ENCODE results near the gene CABCOCO1. TPM values are rescaled to one million over a fixed set of nuclear protein-coding genes. Genes with fewer than 3 reads are reported as not detected.

Gene CABCOCO1, protein sequence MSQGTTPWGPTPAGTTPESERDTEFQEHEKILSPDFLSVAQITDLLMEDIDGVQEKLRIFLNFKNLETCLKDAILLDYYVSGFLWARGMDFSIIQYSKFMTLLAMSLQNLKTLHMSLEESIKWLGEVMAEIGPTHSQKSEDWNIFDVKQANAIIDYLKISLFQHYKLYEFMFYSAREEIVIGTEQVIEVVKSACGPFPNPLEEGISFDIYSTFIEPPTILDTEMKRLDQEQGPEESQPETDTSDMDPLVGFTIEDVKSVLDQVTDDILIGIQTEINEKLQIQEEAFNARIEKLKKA
- 0.28 TPM for total RNA-seq (ENCODE audit: unreplicated experiment)
- long read RNA-seq = 0 reads

GRCh38 chr10:61662794-61663259, at the start of gene CABCOCO1:
TSS of gene CABCOCO1 (plus strand) at chr10:61662929. CDS start at chr10:61662973, 44 bp downstream.
- Mint-ChIP-seq H3K4me1 (ENCODE audit: unreplicated experiment) (peaks cover 9% of the 10 kb centered on the region), H3K4me3 (ENCODE audit: unreplicated experiment) (peak within 1 kb of the TSS; percentile 86), H3K36me3 (ENCODE audit: low read depth, unreplicated experiment) (no peaks in the 10 kb centered on the region), H3K27me3 (ENCODE audit: unreplicated experiment) (no peaks in the 10 kb centered on the region), H3K9me3 (ENCODE audit: unreplicated experiment) (no peaks in the 10 kb centered on the region), H3K27ac (ENCODE audit: unreplicated experiment) (no peak within 1 kb of the TSS)
- DNase-seq (ENCODE audit: low spot score) = peak; percentile 70
- no peak for TF ChIP-seq CTCF (IDR thresholded peaks at IDR 0.05; ENCODE audit: unreplicated experiment)

GRCh38 chr10:61613665-61614064, 49.1 kb upstream of the CABCOCO1 start:
- DNase-seq (ENCODE audit: low spot score) = no peak
- TF ChIP-seq CTCF (IDR thresholded peaks at IDR 0.05; ENCODE audit: unreplicated experiment) = no peak
- H3K4me1 Mint-ChIP-seq (ENCODE audit: unreplicated experiment) = peaks cover 17% of the 10 kb centered on the region
- H3K4me3 Mint-ChIP-seq (ENCODE audit: unreplicated experiment) = no peak overlapping the region
- H3K9me3 Mint-ChIP-seq (ENCODE audit: unreplicated experiment) = no peaks in the 10 kb centered on the region
- H3K36me3 Mint-ChIP-seq (ENCODE audit: low read depth, unreplicated experiment) = no peaks in the 10 kb centered on the region
- H3K27ac Mint-ChIP-seq (ENCODE audit: unreplicated experiment) = no peak overlapping the region
- no peaks in the 10 kb centered on the region for H3K27me3 Mint-ChIP-seq (ENCODE audit: unreplicated experiment)

GRCh38 chr10:61616611-61617010, 46.1 kb upstream of the CABCOCO1 start:
- no peaks in the 10 kb centered on the region for H3K27me3 Mint-ChIP-seq (ENCODE audit: unreplicated experiment)

GRCh38 chr10:61617180-61617579, 45.5 kb upstream of the CABCOCO1 start:
- TF ChIP-seq CTCF (IDR thresholded peaks at IDR 0.05; ENCODE audit: unreplicated experiment) = no peak
- peaks cover 9% of the 10 kb centered on the region for H3K4me1 Mint-ChIP-seq (ENCODE audit: unreplicated experiment)

More at GRCh38 chr10:61616611-61617010, 46.1 kb upstream of the CABCOCO1 start:
- no peak for DNase-seq (ENCODE audit: low spot score)
- no peaks in the 10 kb centered on the region for H3K9me3 Mint-ChIP-seq (ENCODE audit: unreplicated experiment)
- no peak overlapping the region for H3K4me3 Mint-ChIP-seq (ENCODE audit: unreplicated experiment)
- peaks cover 15% of the 10 kb centered on the region for H3K4me1 Mint-ChIP-seq (ENCODE audit: unreplicated experiment)
- no peaks in the 10 kb centered on the region for H3K36me3 Mint-ChIP-seq (ENCODE audit: low read depth, unreplicated experiment)
- H3K27ac Mint-ChIP-seq (ENCODE audit: unreplicated experiment) = no peak overlapping the region
- TF ChIP-seq CTCF (IDR thresholded peaks at IDR 0.05; ENCODE audit: unreplicated experiment) = no peak

GRCh38 chr10:61617586-61617985, 45.1 kb upstream of the CABCOCO1 start:
- Mint-ChIP-seq H3K4me1 (ENCODE audit: unreplicated experiment) (peaks cover 5% of the 10 kb centered on the region), H3K9me3 (ENCODE audit: unreplicated experiment) (no peaks in the 10 kb centered on the region), H3K27ac (ENCODE audit: unreplicated experiment) (no peak overlapping the region)

More at GRCh38 chr10:61617180-61617579, 45.5 kb upstream of the CABCOCO1 start:
- Mint-ChIP-seq H3K27me3 (ENCODE audit: unreplicated experiment) (no peaks in the 10 kb centered on the region), H3K9me3 (ENCODE audit: unreplicated experiment) (no peaks in the 10 kb centered on the region), H3K27ac (ENCODE audit: unreplicated experiment) (no peak overlapping the region), H3K4me3 (ENCODE audit: unreplicated experiment) (no peak overlapping the region), H3K36me3 (ENCODE audit: low read depth, unreplicated experiment) (no peaks in the 10 kb centered on the region)
- no peak for DNase-seq (ENCODE audit: low spot score)

More at GRCh38 chr10:61617586-61617985, 45.1 kb upstream of the CABCOCO1 start:
- DNase-seq (ENCODE audit: low spot score) = no peak
- no peaks in the 10 kb centered on the region for H3K36me3 Mint-ChIP-seq (ENCODE audit: low read depth, unreplicated experiment)
- no peak overlapping the region for H3K4me3 Mint-ChIP-seq (ENCODE audit: unreplicated experiment)
- no peaks in the 10 kb centered on the region for H3K27me3 Mint-ChIP-seq (ENCODE audit: unreplicated experiment)
- no peak for TF ChIP-seq CTCF (IDR thresholded peaks at IDR 0.05; ENCODE audit: unreplicated experiment)

Data from endothelial cell (in vitro differentiated cells).